Esophagus (tissue), 2 donors: ENCODE measurements around the gene SI. TPM values are rescaled to one million over a fixed set of nuclear protein-coding genes. Genes with fewer than 3 reads are reported as not detected.
"Not testable (repeated sequence)": the region's sequence is repeated elsewhere in the genome, so short reads cannot be mapped to it uniquely, and the experiment has no call there.

Experiments used
- H3K27ac ChIP-seq, 2 donors: one replicate each; pipeline ENCODE4 v1.5.1; 2013; ENCODE audit warnings: low read depth in 2 of 2, mild to moderate bottlenecking in 2 of 2, inconsistent platforms in 1 of 2, low read length in 1 of 2, moderate library complexity in 1 of 2
- H3K27me3 ChIP-seq, 2 donors: one replicate each; pipeline ENCODE4 v1.6.1; 2013; ENCODE audit warnings: low read length in 2 of 2, control low read depth in 1 of 2, mild to moderate bottlenecking in 1 of 2; ENCODE audit not compliant: insufficient read depth in 2 of 2, control insufficient read depth in 1 of 2
- H3K36me3 ChIP-seq, 2 donors: one replicate each; pipeline ENCODE4 v1.6.1; 2013; ENCODE audit warnings: low read length in 1 of 2; ENCODE audit not compliant: control insufficient read depth in 2 of 2, insufficient read depth in 2 of 2
- H3K4me1 ChIP-seq, 2 donors: one replicate each; pipeline ENCODE4 v1.6.1; 2013; ENCODE audit warnings: low read length in 1 of 2; ENCODE audit not compliant: control insufficient read depth in 2 of 2, insufficient read depth in 2 of 2
- H3K4me3 ChIP-seq, 2 donors: one replicate each; pipeline ENCODE4 v1.5.1; 2013; ENCODE audit warnings: low read length in 2 of 2, mild to moderate bottlenecking in 2 of 2, low read depth in 1 of 2, moderate library complexity in 1 of 2
- H3K9me3 ChIP-seq, 2 donors: one replicate each; pipeline ENCODE4 v1.6.1; 2013; ENCODE audit warnings: mild to moderate bottlenecking in 2 of 2, low read depth in 1 of 2, low read length in 1 of 2, moderate library complexity in 1 of 2; ENCODE audit not compliant: control insufficient read depth in 2 of 2, insufficient read depth in 1 of 2
- WGBS, 2 donors: extraction: QIAGEN DNeasy Blood & Tissue Kit; methylation state at CpG; one replicate each; pipeline ENCODE4 v1.1.7; 2013; 5-methylcytosine and 5-hydroxymethylcytosine counted together
- polyA plus RNA-seq, 2 donors: library from polyadenylated mRNA; stranded (reverse); fragments of 200-250 nt; gene quantifications; one replicate each; pipeline ENCODE4 v1.2.3, GENCODE V29; 2013
- donor health status: healthy with polysubstance abuse.
- donor health status: Bipolar disorder and iron deficiency.

SI gene
- polyA plus RNA-seq, 2 donors: 0.04 TPM; not detected in 1

DNA sequence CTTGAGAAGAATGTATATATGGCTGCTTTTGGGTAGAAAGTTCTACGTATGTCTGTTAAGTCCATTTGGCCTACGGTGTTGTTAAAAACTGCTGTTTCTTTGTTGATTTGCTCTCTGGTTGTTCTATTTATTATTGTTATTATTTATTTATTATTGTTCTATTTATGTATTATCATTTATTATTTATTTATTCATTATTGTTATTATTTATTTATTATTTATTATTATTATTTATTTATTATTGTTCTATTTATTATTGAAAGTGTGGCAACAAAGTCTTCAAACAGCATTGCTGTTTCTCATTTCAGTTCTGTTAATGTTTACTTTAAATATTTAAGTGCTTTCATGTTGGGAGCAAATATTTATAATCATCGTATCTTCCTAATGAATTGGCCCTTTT, 66.7 kb downstream of the SI start:
- 86 to 90% methylated on average over 3 of the region's 3 CpGs for WGBS, 2 donors
- no peaks in the 10 kb centered on the region for H3K27me3 ChIP-seq

DNA sequence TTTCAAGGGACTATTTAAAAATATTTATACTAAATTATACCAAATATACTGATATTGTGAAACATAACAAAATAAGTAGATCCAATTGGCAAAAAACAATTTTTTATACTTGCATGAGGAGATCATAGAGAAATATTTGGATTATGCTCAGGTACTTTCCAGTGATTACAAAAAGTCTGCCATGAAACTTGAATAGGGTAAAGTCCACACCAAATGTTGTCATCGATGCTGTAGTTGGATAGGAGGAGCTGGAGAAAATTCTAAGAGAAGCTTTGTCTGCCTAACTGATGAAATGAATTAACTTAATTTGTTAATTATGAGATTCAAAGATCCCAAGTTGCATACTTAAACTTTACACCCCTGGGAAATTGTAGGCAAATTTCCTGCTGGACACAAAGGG, 93.3 kb downstream of the SI start:
- Histone ChIP-seq H3K36me3 (no peaks in the 10 kb centered on the region), H3K27ac (no peak overlapping the region), H3K4me1 (no peaks in the 10 kb centered on the region), H3K9me3 (peaks cover 0 to 2% of the 10 kb centered on the region in 2 donors), H3K4me3 (no peak overlapping the region), H3K27me3 (no peaks in the 10 kb centered on the region)
- WGBS, 2 donors: 64 to 72% methylated on average over 1 of the region's 1 CpG

More for the DNA sequence above, 66.7 kb downstream of the SI start:
- Histone ChIP-seq H3K4me1 (no peaks in the 10 kb centered on the region), H3K27ac (no peak overlapping the region), H3K4me3 (no peak overlapping the region), H3K36me3 (no peaks in the 10 kb centered on the region), H3K9me3 (no peaks in the 10 kb centered on the region)

DNA sequence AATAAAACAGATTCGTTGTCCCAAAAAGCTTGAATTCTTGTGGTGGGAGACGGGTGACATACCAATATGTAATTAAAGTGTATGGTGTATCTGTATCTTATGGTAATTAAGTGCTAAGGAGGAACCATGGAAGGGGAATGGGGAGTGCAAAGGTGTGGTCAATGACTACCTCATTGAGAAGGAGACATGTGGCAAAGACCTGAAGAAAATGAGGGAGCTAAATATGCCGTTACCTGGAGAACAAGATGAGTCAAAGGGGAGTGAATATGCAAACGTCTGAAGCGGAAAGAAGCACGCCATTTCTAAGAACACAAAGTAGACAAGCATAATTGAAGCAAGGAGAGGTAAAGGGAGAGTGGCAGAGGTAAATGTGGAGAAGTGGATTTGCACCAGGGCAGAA, 115.7 kb downstream of the SI start:
- H3K4me1 ChIP-seq: no peaks in the 10 kb centered on the region
- 67 to 72% methylated on average over 6 of the region's 6 CpGs for WGBS, 2 donors
- no peaks in the 10 kb centered on the region for H3K9me3 ChIP-seq
- no peak overlapping the region for H3K27ac ChIP-seq
- no peaks in the 10 kb centered on the region for H3K36me3 ChIP-seq
- H3K27me3 ChIP-seq: no peaks in the 10 kb centered on the region
- H3K4me3 ChIP-seq: no peak overlapping the region

DNA sequence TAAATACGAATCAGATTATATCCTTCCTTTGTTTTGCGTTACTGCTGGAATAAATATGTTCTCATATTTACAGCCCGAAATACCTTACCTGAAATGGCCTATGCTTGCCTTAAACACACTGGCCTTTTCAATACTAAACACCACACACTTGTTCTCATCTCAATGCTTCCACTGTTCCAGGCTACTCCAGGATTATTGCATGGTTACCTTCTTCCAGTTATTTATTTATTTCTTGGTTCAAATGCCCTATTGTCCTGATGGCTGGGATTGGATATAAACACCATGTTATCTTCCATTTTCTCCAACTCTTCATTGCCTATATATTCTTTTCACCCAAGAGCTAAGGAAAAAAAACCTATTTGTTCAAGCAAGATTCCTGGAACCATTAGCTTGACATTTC, 125.3 kb downstream of the SI start:
- no peaks in the 10 kb centered on the region for H3K4me1 ChIP-seq
- H3K36me3 ChIP-seq: no peaks in the 10 kb centered on the region
- H3K27me3 ChIP-seq: no peaks in the 10 kb centered on the region
- H3K9me3 ChIP-seq: no peaks in the 10 kb centered on the region
- no peak overlapping the region for H3K4me3 ChIP-seq
- no peak overlapping the region for H3K27ac ChIP-seq
- WGBS, 2 donors: 79 to 80% methylated on average over 3 of the region's 3 CpGs

DNA sequence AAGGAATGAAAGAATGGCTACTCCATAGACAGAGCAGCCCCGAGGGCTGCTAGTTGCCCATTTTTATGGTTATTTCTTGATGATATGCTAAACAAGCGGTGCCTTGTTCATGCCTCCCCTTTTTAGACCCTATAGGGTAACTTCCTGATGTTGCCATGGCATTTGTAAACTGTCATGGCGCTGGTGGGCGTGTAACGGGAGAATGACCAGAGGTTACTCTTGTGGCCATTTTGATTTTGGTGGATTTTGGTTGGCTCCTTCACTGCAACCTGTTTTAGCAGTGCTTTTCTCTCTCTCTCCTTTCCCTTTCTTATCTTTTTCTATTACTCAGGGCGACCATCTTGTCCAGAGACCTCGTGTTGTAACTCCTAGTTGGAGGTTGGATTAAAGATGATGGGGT, 126.9 kb downstream of the SI start:
- not testable (repeated sequence) for H3K36me3 ChIP-seq, H3K4me3 ChIP-seq, H3K27me3 ChIP-seq, H3K27ac ChIP-seq, H3K9me3 ChIP-seq, H3K4me1 ChIP-seq
- WGBS, 2 donors: 81 to 86% methylated on average over 7 of the region's 7 CpGs

DNA sequence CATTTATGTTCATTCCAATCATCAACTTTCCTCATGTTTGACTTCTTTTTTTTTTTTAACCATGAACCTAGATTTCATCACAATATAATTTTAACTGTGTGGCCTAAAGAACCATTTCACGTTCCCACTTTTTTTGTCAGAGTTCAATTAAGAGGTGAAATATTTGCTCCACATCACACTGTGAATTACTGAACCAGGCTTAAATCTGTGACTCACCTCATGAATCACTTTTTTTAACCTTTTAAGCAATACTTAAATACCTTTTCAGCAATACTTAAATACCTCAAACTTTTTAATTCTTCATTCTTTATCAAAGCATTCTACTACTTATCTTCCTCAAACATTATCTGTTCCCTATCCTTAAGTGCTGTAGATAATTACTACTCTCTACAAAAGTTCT, 137.6 kb downstream of the SI start:
- H3K27me3 ChIP-seq: no peaks in the 10 kb centered on the region
- H3K36me3 ChIP-seq: no peaks in the 10 kb centered on the region
- no peaks in the 10 kb centered on the region for H3K4me1 ChIP-seq
- WGBS, 2 donors: 48 to 60% methylated on average over 1 of the region's 1 CpG
- H3K4me3 ChIP-seq: no peak overlapping the region
- no peak overlapping the region for H3K27ac ChIP-seq
- H3K9me3 ChIP-seq: no peaks in the 10 kb centered on the region

DNA sequence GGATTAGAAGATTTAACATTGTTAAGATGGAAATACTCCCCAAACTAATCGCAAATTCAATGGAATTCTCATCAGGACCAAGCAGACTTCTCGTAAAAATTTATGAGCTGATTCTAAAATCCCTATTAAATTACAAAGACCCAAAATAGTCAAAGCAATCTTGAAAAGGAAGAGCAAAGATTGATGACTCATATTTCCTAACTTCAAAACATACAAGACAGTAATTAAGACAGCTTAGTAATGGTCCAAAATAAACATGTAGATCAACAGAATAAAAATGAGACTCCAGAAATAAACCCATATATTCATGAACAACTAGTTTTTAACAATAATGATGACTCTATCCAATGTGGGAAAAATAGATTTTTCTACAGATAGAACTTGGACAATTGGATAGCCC, 148.7 kb downstream of the SI start:
- Histone ChIP-seq H3K27me3 (no peaks in the 10 kb centered on the region), H3K9me3 (peaks cover 3 to 6% of the 10 kb centered on the region in 2 donors), H3K4me1 (no peaks in the 10 kb centered on the region), H3K27ac (no peak overlapping the region), H3K4me3 (no peak overlapping the region), H3K36me3 (no peaks in the 10 kb centered on the region)
- 58 to 64% methylated on average over 2 of the region's 2 CpGs for WGBS, 2 donors

Other genes with a start within 250 kb of the SI start
- gene SLITRK3, start 117.9 kb upstream of the SI start, polyA plus RNA-seq: under 1 TPM; 0.14 to 0.94 TPM